HepG2 (cell line): Measurements from ENCODE around the gene RDH13. TPM values are rescaled to one million over a fixed set of nuclear protein-coding genes. Genes with fewer than 3 reads are reported as not detected.

Source experiments
- ARID2 ChIP-seq: sonication (generic); formaldehyde crosslinking; IDR thresholded peaks from 2 replicates; pipeline ENCODE4 v1.8.1; 2022; ENCODE audit warnings: mild to moderate bottlenecking, missing genetic modification reagents, borderline replicate concordance
- BORCS8-MEF2B ChIP-seq: sonication (generic); formaldehyde crosslinking; IDR thresholded peaks from 2 replicates; pipeline ENCODE4 v1.8.0; 2022; ENCODE audit warnings: mild to moderate bottlenecking, missing genetic modification reagents
- CAMTA2 ChIP-seq: sonication (generic); formaldehyde crosslinking; IDR thresholded peaks from 2 replicates; pipeline ENCODE4 v1.4.0; 2020; ENCODE audit warnings: mild to moderate bottlenecking, missing genetic modification reagents, borderline replicate concordance
- GATA4 ChIP-seq: sonication (generic); IDR thresholded peaks from 2 replicates; pipeline ENCODE4 v1.6.1; 2016; ENCODE audit warnings: antibody characterized with exemption, low read depth, borderline replicate concordance
- HDAC1 ChIP-seq: sonication (generic); formaldehyde crosslinking; IDR thresholded peaks from 2 replicates; pipeline ENCODE4 v1.5.1; 2020; ENCODE audit warnings: mild to moderate bottlenecking, missing genetic modification reagents
- HNF4G ChIP-seq, 2 experiments: sonication (generic) in 1 of 2; formaldehyde crosslinking in 1 of 2; IDR thresholded peaks; 2 replicates each; pipeline versions ENCODE4 v1.4.0 to v1.6.1; 2011 to 2020; ENCODE audit warnings: borderline replicate concordance in 2 of 2, low read depth in 2 of 2, mild to moderate bottlenecking in 2 of 2, low read length in 1 of 2, missing genetic modification reagents in 1 of 2, moderate library complexity in 1 of 2
- HNRNPK ChIP-seq: fragments of 200-400 bp; formaldehyde crosslinking; IDR thresholded peaks from 2 replicates; pipeline ENCODE4 v1.6.1; 2018; ENCODE audit warnings: low read length, low read depth, moderate library complexity, mild to moderate bottlenecking; ENCODE audit not compliant: poor library complexity, severe bottlenecking
- HOXD1 ChIP-seq: sonication (generic); formaldehyde crosslinking; IDR thresholded peaks from 2 replicates; pipeline ENCODE4 v1.5.0; 2020; ENCODE audit warnings: missing genetic modification reagents
- MAFG ChIP-seq: sonication (generic); formaldehyde crosslinking; IDR thresholded peaks from 2 replicates; pipeline ENCODE4 v1.5.1; 2020; ENCODE audit warnings: mild to moderate bottlenecking, missing genetic modification reagents
- MATR3 ChIP-seq: sonication (generic); formaldehyde crosslinking; IDR thresholded peaks from 2 replicates; pipeline ENCODE4 v1.4.0; 2020; ENCODE audit warnings: missing genetic modification reagents
- MIER2 ChIP-seq: IDR thresholded peaks from 2 replicates; pipeline ENCODE4 v1.6.1; 2016; ENCODE audit warnings: missing biosample characterization, missing genetic modification reagents
- MLLT10 ChIP-seq: sonication (generic); formaldehyde crosslinking; IDR thresholded peaks from 2 replicates; pipeline ENCODE4 v1.4.0; 2020; ENCODE audit warnings: missing genetic modification reagents
- SNRNP70 ChIP-seq: fragments of 200-400 bp; formaldehyde crosslinking; IDR thresholded peaks from 2 replicates; pipeline ENCODE4 v1.6.1; 2017; ENCODE audit warnings: mild to moderate bottlenecking, low read depth, low read length, moderate library complexity
- TAF15 ChIP-seq: fragments of 200-400 bp; formaldehyde crosslinking; IDR thresholded peaks from one replicate; pipeline ENCODE4 v1.6.1; 2018; ENCODE audit warnings: mild to moderate bottlenecking, low read depth, low read length; ENCODE audit not compliant: poor library complexity, severe bottlenecking
- TBL1XR1 ChIP-seq: fragments of 150-350 bp; IDR thresholded peaks from 2 replicates; pipeline ENCODE4 v1.6.1; 2014; ENCODE audit warnings: borderline replicate concordance, low read length; ENCODE audit not compliant: partially characterized antibody
- TBX2 ChIP-seq: sonication (generic); formaldehyde crosslinking; IDR thresholded peaks from 2 replicates; pipeline ENCODE4 v1.5.0; 2020; ENCODE audit warnings: missing genetic modification reagents, mild to moderate bottlenecking, borderline replicate concordance
- WIZ ChIP-seq: sonication (generic); formaldehyde crosslinking; IDR thresholded peaks from 2 replicates; pipeline ENCODE4 v1.5.1; 2020; ENCODE audit warnings: mild to moderate bottlenecking, missing genetic modification reagents
- ZNF160 ChIP-seq: sonication (generic); formaldehyde crosslinking; IDR thresholded peaks from 2 replicates; pipeline ENCODE4 v1.8.0; 2022; ENCODE audit warnings: mild to moderate bottlenecking, inconsistent platforms, missing genetic modification reagents
- ZNF24 ChIP-seq: fragments of 450-650 bp; IDR thresholded peaks from 2 replicates; pipeline ENCODE4 v1.6.1; 2017; ENCODE audit warnings: antibody characterized with exemption, mild to moderate bottlenecking
- ZNF382 ChIP-seq: sonication (generic); formaldehyde crosslinking; IDR thresholded peaks from 2 replicates; pipeline ENCODE4 v1.5.0; 2020; ENCODE audit warnings: missing genetic modification reagents, mild to moderate bottlenecking, borderline replicate concordance
- ZNF510 ChIP-seq: sonication (generic); formaldehyde crosslinking; IDR thresholded peaks from 2 replicates; pipeline ENCODE4 v1.4.0; 2020; ENCODE audit warnings: low read depth, mild to moderate bottlenecking, missing genetic modification reagents
- ZNF709 ChIP-seq: sonication (generic); formaldehyde crosslinking; IDR thresholded peaks from 2 replicates; pipeline ENCODE4 v1.5.0; 2020; ENCODE audit warnings: mild to moderate bottlenecking, missing genetic modification reagents
- ZNF720 ChIP-seq: sonication (generic); formaldehyde crosslinking; IDR thresholded peaks from 2 replicates; pipeline ENCODE4 v1.4.0; 2020; ENCODE audit warnings: missing genetic modification reagents
- polyA plus RNA-seq, 8 experiments: library from polyadenylated mRNA; depleted of rRNA in 3 of 8; stranded (reverse) in 7 of 8; unstranded in 1 of 8; fragments of >200 nt; fragmentation: Illumina TruSeq in 4 of 8; extraction: Trizol in 4 of 8; gene quantifications; 2 replicates each; pipeline versions ENCODE4 v1.2.1 to v1.2.3, GENCODE V29; 2011 to 2016; ENCODE audit warnings: low read depth in 4 of 8, missing spikeins in 1 of 8, mixed read lengths in 1 of 8; ENCODE audit not compliant: insufficient read depth in 1 of 8
- total RNA-seq, 5 experiments: library from RNA; depleted of rRNA; stranded (reverse); fragments of >200 nt; fragmentation: Illumina TruSeq; extraction: Trizol; gene quantifications; 2 replicates each; pipeline ENCODE4 v1.2.3, GENCODE V29; 2016; ENCODE audit warnings: low read depth in 1 of 5
- TF ChIP-seq, protein P1 (sequence below): sonication (generic); formaldehyde crosslinking; IDR thresholded peaks from 2 replicates; pipeline ENCODE4 v1.8.1; 2022; ENCODE audit warnings: mild to moderate bottlenecking, missing genetic modification reagents
- TF ChIP-seq, protein P2 (sequence below): sonication (generic); formaldehyde crosslinking; conservative IDR thresholded peaks from 2 replicates; pipeline ENCODE4 v1.8.0; 2022; ENCODE audit warnings: mild to moderate bottlenecking, moderate library complexity, missing genetic modification reagents

Gene RDH13
- total and polyA plus RNA-seq, 2 of the 13 experiments (the other 11 are each of a cell fraction or from before 2014, with no cell fraction given), result 13.4 to 21.5 TPM

DNA sequence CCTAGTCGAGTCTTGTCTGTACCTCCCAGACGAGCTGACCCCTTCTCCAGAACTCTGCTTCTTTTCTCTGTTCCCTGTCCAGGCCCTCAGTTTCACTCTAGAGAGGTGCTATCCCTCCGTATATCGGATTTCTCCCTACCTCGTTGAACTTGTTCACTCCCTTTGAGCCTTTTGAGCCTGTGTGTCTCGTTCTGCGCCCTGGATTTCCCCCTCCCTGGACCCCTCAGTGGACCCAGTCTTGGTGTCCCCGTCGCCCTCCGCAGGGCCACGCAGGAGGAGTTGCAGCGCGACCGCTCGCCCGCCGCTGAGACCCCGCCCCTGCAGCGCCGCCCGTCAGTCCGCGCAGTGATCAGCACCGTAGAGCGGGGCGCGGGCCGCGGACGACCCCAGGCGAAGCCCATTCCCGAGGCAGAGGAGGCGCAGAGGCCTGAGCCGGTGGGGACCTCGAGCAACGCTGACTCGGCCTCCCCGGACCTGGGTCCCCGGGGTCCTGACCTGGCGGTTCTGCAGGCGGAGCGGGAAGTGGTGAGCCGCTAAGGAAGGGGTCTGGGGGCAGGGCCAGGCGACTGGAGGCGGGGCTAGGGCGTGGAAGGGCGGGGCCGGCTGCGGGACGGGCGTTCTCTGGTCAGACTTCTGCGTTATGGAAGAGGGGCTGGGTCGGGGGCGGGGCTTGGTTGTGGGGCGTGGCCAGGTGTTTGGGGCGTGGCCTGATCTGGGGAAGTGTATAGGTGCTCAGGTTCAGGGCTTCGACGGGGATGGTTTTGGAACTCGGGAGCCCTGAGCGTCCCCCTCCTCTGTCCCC is 18.2 kb upstream of the RDH13 start (continued):
- TF ChIP-seq MATR3 (no peak), MIER2 (CRISPR knock-in tag) (no peak), ARID2 (no peak), ZNF510 (CRISPR knock-in tag) (peak; percentile 44; the same call in 1 of the 2 replicates), CAMTA2 (CRISPR knock-in tag) (no peak), ZNF24 (no peak), TAF15 (no peak), BORCS8-MEF2B (CRISPR knock-in tag) (no peak), HNF4G (IDR thresholded peaks at IDR 0.05; ENCODE audit: borderline replicate concordance, low read depth, low read length) (no peak), HNF4G (CRISPR knock-in tag; IDR thresholded peaks at IDR 0.05; ENCODE audit: borderline replicate concordance, low read depth) (no peak), MLLT10 (no peak), ZNF382 (CRISPR knock-in tag) (no peak), MAFG (no peak), ZNF720 (CRISPR knock-in tag) (no peak), SNRNP70 (no peak), HNRNPK (no peak), HDAC1 (peak; percentile 35; the same call in 1 of the 2 replicates), WIZ (CRISPR knock-in tag) (no peak), GATA4 (no peak), ZNF709 (CRISPR knock-in tag) (no peak), HOXD1 (CRISPR knock-in tag) (no peak), TBX2 (CRISPR knock-in tag) (no peak; the same call in 1 of the 2 replicates), TBL1XR1 (no peak), ZNF160 (CRISPR knock-in tag) (no peak)
- TF ChIP-seq, protein P1, sequence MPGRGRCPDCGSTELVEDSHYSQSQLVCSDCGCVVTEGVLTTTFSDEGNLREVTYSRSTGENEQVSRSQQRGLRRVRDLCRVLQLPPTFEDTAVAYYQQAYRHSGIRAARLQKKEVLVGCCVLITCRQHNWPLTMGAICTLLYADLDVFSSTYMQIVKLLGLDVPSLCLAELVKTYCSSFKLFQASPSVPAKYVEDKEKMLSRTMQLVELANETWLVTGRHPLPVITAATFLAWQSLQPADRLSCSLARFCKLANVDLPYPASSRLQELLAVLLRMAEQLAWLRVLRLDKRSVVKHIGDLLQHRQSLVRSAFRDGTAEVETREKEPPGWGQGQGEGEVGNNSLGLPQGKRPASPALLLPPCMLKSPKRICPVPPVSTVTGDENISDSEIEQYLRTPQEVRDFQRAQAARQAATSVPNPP (CRISPR knock-in tag), result no peak
- TF ChIP-seq, protein P2, sequence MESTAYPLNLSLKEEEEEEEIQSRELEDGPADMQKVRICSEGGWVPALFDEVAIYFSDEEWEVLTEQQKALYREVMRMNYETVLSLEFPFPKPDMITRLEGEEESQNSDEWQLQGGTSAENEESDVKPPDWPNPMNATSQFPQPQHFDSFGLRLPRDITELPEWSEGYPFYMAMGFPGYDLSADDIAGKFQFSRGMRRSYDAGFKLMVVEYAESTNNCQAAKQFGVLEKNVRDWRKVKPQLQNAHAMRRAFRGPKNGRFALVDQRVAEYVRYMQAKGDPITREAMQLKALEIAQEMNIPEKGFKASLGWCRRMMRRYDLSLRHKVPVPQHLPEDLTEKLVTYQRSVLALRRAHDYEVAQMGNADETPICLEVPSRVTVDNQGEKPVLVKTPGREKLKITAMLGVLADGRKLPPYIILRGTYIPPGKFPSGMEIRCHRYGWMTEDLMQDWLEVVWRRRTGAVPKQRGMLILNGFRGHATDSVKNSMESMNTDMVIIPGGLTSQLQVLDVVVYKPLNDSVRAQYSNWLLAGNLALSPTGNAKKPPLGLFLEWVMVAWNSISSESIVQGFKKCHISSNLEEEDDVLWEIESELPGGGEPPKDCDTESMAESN (CRISPR knock-in tag), result no peak
